ENCODE results near the gene SRGAP1.
A peak's percentile ranks its signal among the peaks of the same experiment; 100 is the strongest.
"Not testable (repeated sequence)": the region's sequence is repeated elsewhere in the genome, so short reads cannot be mapped to it uniquely, and the experiment has no call there.

Gene SRGAP1

GRCh38 chr12:64132672-64133071, 288.2 kb downstream of the SRGAP1 start:
- DNase-seq = not testable (repeated sequence)

- DNase-seq = no peak
Observed at GRCh38 chr12:64137117-64137516, 292.6 kb downstream of the SRGAP1 start.

- no peak for DNase-seq
Observed at GRCh38 chr12:64139021-64139420, 294.5 kb downstream of the SRGAP1 start.

GRCh38 chr12:64142382-64142781, 297.9 kb downstream of the SRGAP1 start:
- DNase-seq = no peak

GRCh38 chr12:64142784-64143183, 298.3 kb downstream of the SRGAP1 start:
- no peak for DNase-seq

- no peak for DNase-seq
Observed at GRCh38 chr12:64145226-64145625, 300.7 kb downstream of the SRGAP1 start.

GRCh38 chr12:64147011-64147631, 302.6 kb downstream of the SRGAP1 start:
- no peak for DNase-seq

GRCh38 chr12:64147875-64148274, 303.4 kb downstream of the SRGAP1 start:
- DNase-seq = no peak

GRCh38 chr12:64154677-64155076, 310.2 kb downstream of the SRGAP1 start:
- DNase-seq = no peak

- DNase-seq = no peak
Observed at GRCh38 chr12:64157110-64157509, 312.6 kb downstream of the SRGAP1 start.

- DNase-seq = no peak
Observed at GRCh38 chr12:64160021-64160710, 315.7 kb downstream of the SRGAP1 start.

GRCh38 chr12:64160711-64161060, 316.2 kb downstream of the SRGAP1 start:
- no peak for DNase-seq

- not testable (repeated sequence) for DNase-seq
Observed at GRCh38 chr12:64166606-64167005, 322.1 kb downstream of the SRGAP1 start.

- DNase-seq = not testable (repeated sequence)
Observed at GRCh38 chr12:64167041-64167440, 322.5 kb downstream of the SRGAP1 start.

- peak; percentile 53 for DNase-seq
Observed at GRCh38 chr12:64170024-64170423, 325.5 kb downstream of the SRGAP1 start.

- DNase-seq = no peak
Observed at GRCh38 chr12:64170730-64171129, 326.2 kb downstream of the SRGAP1 start.

GRCh38 chr12:64171715-64172114, 327.2 kb downstream of the SRGAP1 start:
- no peak for DNase-seq

GRCh38 chr12:64172143-64172970, 327.9 kb downstream of the SRGAP1 start:
- no peak for DNase-seq

GRCh38 chr12:64173456-64173855, 329.0 kb downstream of the SRGAP1 start:
- DNase-seq = no peak

- no peak for DNase-seq
Observed at GRCh38 chr12:64175254-64175945, 330.9 kb downstream of the SRGAP1 start.

- no peak for DNase-seq
Observed at GRCh38 chr12:64177001-64177400, 332.5 kb downstream of the SRGAP1 start.

- no peak for DNase-seq
Observed at GRCh38 chr12:64178122-64178521, 333.6 kb downstream of the SRGAP1 start.

GRCh38 chr12:64180951-64181350, 336.5 kb downstream of the SRGAP1 start:
- DNase-seq = no peak

All from SHP77 treated with DMSO at 0.1 percent for 48 hours (cell line).